PC-9 (cell line): ENCODE results near the gene KIAA1217.

ENCODE experiments used
- CTCF ChIP-seq: fragments of 200-600 bp; sonication (generic); conservative IDR thresholded peaks from 2 replicates; pipeline ENCODE4 v1.6.1; 2017; ENCODE audit warnings: mixed run types, antibody characterized with exemption, mild to moderate bottlenecking, moderate library complexity
- EZH2 ChIP-seq: fragments of 200-600 bp; sonication (generic); IDR thresholded peaks from 2 replicates; pipeline ENCODE4 v1.8.0; 2017; ENCODE audit warnings: antibody characterized with exemption, low read depth

- TF ChIP-seq CTCF (no peak), EZH2 (no peak)
Observed at GRCh38 chr10:24346877-24347519, 138.1 kb downstream of the KIAA1217 start.
